A673 (cell line): ENCODE data around the gene CLMP.

Experiments used
- EZH2 ChIP-seq: fragments of 200-600 bp; sonication (generic); IDR thresholded peaks from 2 replicates; pipeline ENCODE4 v1.6.1; 2017; ENCODE audit warnings: borderline replicate concordance, low read depth, mild to moderate bottlenecking, mixed read lengths, antibody characterized with exemption, low read length; ENCODE audit not compliant: poor library complexity, severe bottlenecking
- TF ChIP-seq, protein P1 (sequence below): fragments of 300-800, 200-600 bp; sonication (generic); conservative IDR thresholded peaks from 2 replicates; pipeline ENCODE4 v1.5.1; 2017; ENCODE audit warnings: low read depth, mild to moderate bottlenecking, antibody characterized with exemption, low read length, moderate library complexity, mixed read lengths

- no peak for TF ChIP-seq EZH2
- TF ChIP-seq, protein P1, sequence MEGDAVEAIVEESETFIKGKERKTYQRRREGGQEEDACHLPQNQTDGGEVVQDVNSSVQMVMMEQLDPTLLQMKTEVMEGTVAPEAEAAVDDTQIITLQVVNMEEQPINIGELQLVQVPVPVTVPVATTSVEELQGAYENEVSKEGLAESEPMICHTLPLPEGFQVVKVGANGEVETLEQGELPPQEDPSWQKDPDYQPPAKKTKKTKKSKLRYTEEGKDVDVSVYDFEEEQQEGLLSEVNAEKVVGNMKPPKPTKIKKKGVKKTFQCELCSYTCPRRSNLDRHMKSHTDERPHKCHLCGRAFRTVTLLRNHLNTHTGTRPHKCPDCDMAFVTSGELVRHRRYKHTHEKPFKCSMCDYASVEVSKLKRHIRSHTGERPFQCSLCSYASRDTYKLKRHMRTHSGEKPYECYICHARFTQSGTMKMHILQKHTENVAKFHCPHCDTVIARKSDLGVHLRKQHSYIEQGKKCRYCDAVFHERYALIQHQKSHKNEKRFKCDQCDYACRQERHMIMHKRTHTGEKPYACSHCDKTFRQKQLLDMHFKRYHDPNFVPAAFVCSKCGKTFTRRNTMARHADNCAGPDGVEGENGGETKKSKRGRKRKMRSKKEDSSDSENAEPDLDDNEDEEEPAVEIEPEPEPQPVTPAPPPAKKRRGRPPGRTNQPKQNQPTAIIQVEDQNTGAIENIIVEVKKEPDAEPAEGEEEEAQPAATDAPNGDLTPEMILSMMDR = no peak
Measured at GRCh38 chr11:123221584-123221983, 26.5 kb upstream of the CLMP start.
